Right atrium auricular region (tissue), 2 donors: ENCODE data around the gene PNMA8A. TPM values are rescaled to one million over a fixed set of nuclear protein-coding genes. Genes with fewer than 3 reads are reported as not detected.
"Not testable (repeated sequence)": the region's sequence is repeated elsewhere in the genome, so short reads cannot be mapped to it uniquely, and the experiment has no call there.

ENCODE experiments used
- DNase-seq: peaks from one replicate; pipeline ENCODE4 v3.0.0-alpha.2; 2019; ENCODE audit warnings: low spot score
- H3K27ac ChIP-seq, 2 donors: fragments of 200-600 bp; sonication (generic); 1 replicate in 1 of 2; 2 replicates in 1 of 2; pipeline ENCODE4 v1.5.1; 2016 to 2019
- H3K27me3 ChIP-seq, 2 donors: fragments of 200-600 bp; sonication (generic); one replicate each; pipeline versions ENCODE4 v1.5.1 to v1.6.0; 2017 to 2019
- H3K36me3 ChIP-seq: fragments of 200-600 bp; sonication (generic); one replicate; pipeline ENCODE4 v1.5.1; 2016
- H3K4me1 ChIP-seq, 2 donors: fragments of 200-600 bp; sonication (generic); one replicate each; pipeline versions ENCODE4 v1.5.1 to v1.6.0; 2017 to 2019
- H3K4me3 ChIP-seq, 2 donors: fragments of 200-600 bp; sonication (generic); 1 replicate in 1 of 2; 2 replicates in 1 of 2; pipeline ENCODE4 v1.5.1; 2017 to 2019; ENCODE audit warnings: mild to moderate bottlenecking in 1 of 2, moderate library complexity in 1 of 2
- H3K9me3 ChIP-seq, 2 donors: fragments of 200-600 bp; sonication (generic); one replicate each; pipeline ENCODE4 v1.5.1; 2019
- total RNA-seq, 2 donors: library from RNA; depleted of rRNA; stranded (reverse); fragments of >200 nt; gene quantifications; one replicate each; pipeline ENCODE4 v1.1.0, GENCODE V29; 2016
- TF ChIP-seq, protein P1 (sequence below), 2 donors: fragments of 200-600 bp; sonication (generic); IDR thresholded peaks; one replicate each; pipeline ENCODE4 v1.5.1; 2019; ENCODE audit warnings: antibody characterized with exemption in 2 of 2

PNMA8A gene
- total RNA-seq, 2 donors from 2014 or later = 9.9 to 16.6 TPM

- Histone ChIP-seq H3K27me3 (no peaks in the 10 kb centered on the region), H3K36me3 (no peaks in the 10 kb centered on the region), H3K27ac (no peak overlapping the region), H3K9me3 (no peaks in the 10 kb centered on the region), H3K4me1 (peaks cover 0 to 20% of the 10 kb centered on the region in 2 donors), H3K4me3 (no peak overlapping the region)
- no peak for DNase-seq
- TF ChIP-seq, protein P1, sequence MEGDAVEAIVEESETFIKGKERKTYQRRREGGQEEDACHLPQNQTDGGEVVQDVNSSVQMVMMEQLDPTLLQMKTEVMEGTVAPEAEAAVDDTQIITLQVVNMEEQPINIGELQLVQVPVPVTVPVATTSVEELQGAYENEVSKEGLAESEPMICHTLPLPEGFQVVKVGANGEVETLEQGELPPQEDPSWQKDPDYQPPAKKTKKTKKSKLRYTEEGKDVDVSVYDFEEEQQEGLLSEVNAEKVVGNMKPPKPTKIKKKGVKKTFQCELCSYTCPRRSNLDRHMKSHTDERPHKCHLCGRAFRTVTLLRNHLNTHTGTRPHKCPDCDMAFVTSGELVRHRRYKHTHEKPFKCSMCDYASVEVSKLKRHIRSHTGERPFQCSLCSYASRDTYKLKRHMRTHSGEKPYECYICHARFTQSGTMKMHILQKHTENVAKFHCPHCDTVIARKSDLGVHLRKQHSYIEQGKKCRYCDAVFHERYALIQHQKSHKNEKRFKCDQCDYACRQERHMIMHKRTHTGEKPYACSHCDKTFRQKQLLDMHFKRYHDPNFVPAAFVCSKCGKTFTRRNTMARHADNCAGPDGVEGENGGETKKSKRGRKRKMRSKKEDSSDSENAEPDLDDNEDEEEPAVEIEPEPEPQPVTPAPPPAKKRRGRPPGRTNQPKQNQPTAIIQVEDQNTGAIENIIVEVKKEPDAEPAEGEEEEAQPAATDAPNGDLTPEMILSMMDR (IDR thresholded peaks at IDR 0.05) = no peak
Observed at GRCh38 chr19:46446021-46446420, 25.3 kb downstream of the PNMA8A start.

DNA sequence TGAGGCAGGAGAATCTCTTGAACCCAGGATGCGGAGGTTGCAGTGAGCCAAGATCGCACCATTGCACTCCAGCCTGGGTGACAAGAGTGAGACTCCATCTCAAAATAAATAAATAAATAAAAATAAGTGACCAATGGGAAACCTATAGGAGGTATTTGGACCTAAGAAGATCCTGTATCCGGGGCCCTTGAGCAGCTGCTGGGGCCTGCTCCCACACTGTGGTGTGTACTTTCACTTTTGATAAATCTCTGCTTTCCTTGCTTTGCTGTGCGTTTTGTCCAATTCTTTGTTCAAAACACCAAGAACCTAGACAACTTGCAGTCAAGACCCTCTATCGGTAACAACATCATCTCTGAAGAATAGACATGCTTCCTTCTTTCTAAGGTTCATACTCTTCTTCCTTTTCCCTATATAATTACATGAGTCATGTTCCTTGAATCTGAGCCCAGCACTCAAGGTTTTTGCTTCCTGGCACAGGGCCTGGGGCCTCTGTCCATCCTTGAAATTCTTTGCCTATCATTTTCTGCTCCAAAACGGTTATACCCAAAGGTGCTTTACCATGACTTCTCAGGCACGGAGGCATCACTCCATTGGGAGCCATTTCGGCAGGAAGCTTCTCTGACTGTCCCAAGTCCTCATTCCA is 28.4 kb downstream of the PNMA8A start:
- H3K4me1 ChIP-seq = peaks cover 0 to 18% of the 10 kb centered on the region in 2 donors
- peak overlapping the region in 1 of 2 donors; percentile 4 for H3K27ac ChIP-seq
- H3K36me3 ChIP-seq = no peaks in the 10 kb centered on the region
- H3K4me3 ChIP-seq = no peak overlapping the region
- no peak for DNase-seq
- H3K9me3 ChIP-seq = no peaks in the 10 kb centered on the region
- H3K27me3 ChIP-seq = no peaks in the 10 kb centered on the region
- TF ChIP-seq, protein P1 (IDR thresholded peaks at IDR 0.05) = no peak

DNA sequence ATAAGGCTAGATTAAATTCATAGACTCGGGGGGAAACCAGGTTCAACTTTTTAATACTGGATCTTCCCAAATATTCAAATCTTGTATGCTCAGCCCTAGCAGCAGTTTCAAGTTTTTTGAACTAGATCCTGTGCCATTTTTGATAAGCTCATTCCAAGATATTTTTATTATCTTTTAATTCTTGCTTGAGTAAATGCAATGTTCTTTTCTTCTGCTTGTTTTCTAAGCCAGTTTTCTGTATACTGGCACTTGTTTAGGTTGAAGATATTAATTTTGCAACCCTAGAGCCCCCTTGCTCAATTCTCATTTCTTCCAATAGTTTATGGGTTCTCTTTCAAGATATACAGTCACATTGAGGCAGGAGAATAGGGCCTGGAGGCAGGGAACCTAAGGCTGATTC is 29.5 kb downstream of the PNMA8A start:
- H3K27ac ChIP-seq = no peak overlapping the region
- H3K4me1 ChIP-seq = peaks cover 0 to 13% of the 10 kb centered on the region in 2 donors
- no peaks in the 10 kb centered on the region for H3K27me3 ChIP-seq
- no peak for DNase-seq
- no peaks in the 10 kb centered on the region for H3K9me3 ChIP-seq
- no peak overlapping the region for H3K4me3 ChIP-seq
- TF ChIP-seq, protein P1 (IDR thresholded peaks at IDR 0.05) = no peak
- no peaks in the 10 kb centered on the region for H3K36me3 ChIP-seq

- H3K27ac ChIP-seq, H3K4me3 ChIP-seq, H3K4me1 ChIP-seq, H3K36me3 ChIP-seq, H3K9me3 ChIP-seq, H3K27me3 ChIP-seq, DNase-seq: not testable (repeated sequence)
Observed at GRCh38 chr19:46435689-46436088, 35.7 kb downstream of the PNMA8A start.

DNA sequence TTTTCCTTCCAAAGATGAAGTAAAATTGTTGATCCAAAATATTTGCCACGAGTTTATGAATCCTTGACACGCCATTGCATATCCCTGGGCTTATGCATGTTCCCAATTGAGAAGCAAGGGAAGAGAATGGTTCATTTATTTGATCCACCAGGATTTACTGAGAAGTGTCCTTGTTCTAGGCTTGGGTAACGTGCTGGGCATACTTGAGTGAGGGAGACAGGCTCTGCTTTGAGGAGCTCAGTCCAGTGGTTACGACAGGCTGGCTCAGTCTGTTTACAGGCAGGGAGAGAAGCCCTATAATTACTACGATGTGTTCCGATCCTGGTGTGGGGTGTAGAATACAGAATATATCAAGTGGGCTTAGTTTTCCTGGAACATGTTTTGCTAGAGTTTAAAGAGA is 36.4 kb downstream of the PNMA8A start:
- H3K9me3 ChIP-seq = no peaks in the 10 kb centered on the region
- TF ChIP-seq, protein P1 (IDR thresholded peaks at IDR 0.05) = no peak
- DNase-seq = no peak
- H3K36me3 ChIP-seq = no peaks in the 10 kb centered on the region
- H3K27me3 ChIP-seq = no peaks in the 10 kb centered on the region
- H3K4me1 ChIP-seq = no peaks in the 10 kb centered on the region
- H3K4me3 ChIP-seq = no peak overlapping the region
- H3K27ac ChIP-seq = no peak overlapping the region

GRCh38 chr19:46433470-46433869 is 37.9 kb downstream of the PNMA8A start:
- not testable (repeated sequence) for DNase-seq, H3K9me3 ChIP-seq, H3K27ac ChIP-seq, H3K4me3 ChIP-seq, H3K4me1 ChIP-seq, H3K27me3 ChIP-seq, H3K36me3 ChIP-seq

DNA sequence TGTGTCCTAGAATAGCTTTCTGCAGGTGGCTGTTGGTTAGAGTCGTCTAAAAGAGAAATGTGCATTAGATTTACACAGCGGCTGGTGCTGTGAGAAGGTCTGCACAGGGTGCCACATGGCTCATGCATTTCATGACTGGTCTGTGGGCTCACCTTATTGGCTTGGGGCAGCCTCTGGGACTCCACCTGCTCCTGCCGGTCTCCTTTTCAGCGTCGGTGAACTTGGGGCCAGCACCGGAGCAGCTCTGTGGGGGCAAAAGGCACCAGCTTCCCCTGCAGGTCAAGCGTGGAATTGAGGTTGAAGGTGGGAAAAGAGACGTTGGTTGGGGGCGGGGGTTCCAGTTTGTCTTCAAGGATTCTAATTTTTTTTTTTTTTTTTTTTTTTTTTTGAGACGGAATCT is 39.5 kb downstream of the PNMA8A start:
- no peaks in the 10 kb centered on the region for H3K36me3 ChIP-seq
- no peak overlapping the region for H3K4me3 ChIP-seq
- no peak overlapping the region for H3K27ac ChIP-seq
- no peak for DNase-seq
- H3K9me3 ChIP-seq = no peaks in the 10 kb centered on the region
- H3K4me1 ChIP-seq = peaks cover 0 to 10% of the 10 kb centered on the region in 2 donors
- no peaks in the 10 kb centered on the region for H3K27me3 ChIP-seq
- TF ChIP-seq, protein P1 (IDR thresholded peaks at IDR 0.05) = no peak
